Cardiac muscle cell (in vitro differentiated cells and primary cell): ENCODE measurements around the gene SLU7. TPM values are rescaled to one million over a fixed set of nuclear protein-coding genes. Genes with fewer than 3 reads are reported as not detected.

Experiments
- DNase-seq, 2 donors: peaks; one replicate each; pipeline versions ENCODE4 v3.0.0 to v3.0.0-alpha.2; 2010 to 2017; ENCODE audit warnings: low read depth in 1 of 2, low spot score in 1 of 2
- H3K27ac ChIP-seq: fragments of 200-600 bp; sonication (generic); 2 replicates; pipeline ENCODE4 v1.5.1; 2016
- H3K27me3 ChIP-seq: fragments of 200-600 bp; sonication (generic); 2 replicates; pipeline ENCODE4 v1.6.0; 2016; ENCODE audit warnings: control low read depth
- H3K36me3 ChIP-seq: fragments of 200-600 bp; sonication (generic); 2 replicates; pipeline ENCODE4 v1.5.1; 2016; ENCODE audit warnings: control low read depth
- H3K4me1 ChIP-seq: fragments of 200-600 bp; sonication (generic); 2 replicates; pipeline ENCODE4 v1.8.1; 2017; ENCODE audit warnings: low read depth, mild to moderate bottlenecking, mixed run types
- H3K4me3 ChIP-seq: fragments of 200-600 bp; sonication (generic); 2 replicates; pipeline ENCODE4 v1.5.1; 2016; ENCODE audit warnings: mild to moderate bottlenecking
- H3K9me3 ChIP-seq: fragments of 200-600 bp; sonication (generic); 2 replicates; pipeline ENCODE4 v1.5.1; 2017; ENCODE audit warnings: low read depth, mild to moderate bottlenecking, control low read depth
- CTCF ChIP-seq: IDR thresholded peaks from 2 replicates; pipeline ENCODE4 v1.5.1; 2012; ENCODE audit warnings: low read depth, mild to moderate bottlenecking, low read length
- polyA plus RNA-seq: library from polyadenylated mRNA; unstranded; fragments of >200 nt; fragmentation: Nextera tagmentation; extraction: Ambion mirVana; gene quantifications from 2 replicates; pipeline ENCODE4 v1.2.1, GENCODE V29; 2016
- total RNA-seq: library from RNA; depleted of rRNA; stranded (reverse); fragments of >200 nt; gene quantifications from 2 replicates; pipeline ENCODE4 v1.2.3, GENCODE V29; 2016

The SLU7 gene
- total and polyA plus RNA-seq, 2 experiments from 2014 or later: 30.1 to 49.7 TPM

- H3K36me3 ChIP-seq: no peaks in the 10 kb centered on the region
- TF ChIP-seq CTCF: peak; percentile 36
- peak in 1 of 2 donors; percentile 25 for DNase-seq
- no peak overlapping the region for H3K4me3 ChIP-seq
- no peaks in the 10 kb centered on the region for H3K27me3 ChIP-seq
- no peaks in the 10 kb centered on the region for H3K9me3 ChIP-seq
- H3K4me1 ChIP-seq: no peaks in the 10 kb centered on the region
- no peak overlapping the region for H3K27ac ChIP-seq
Measured at GRCh38 chr5:160460377-160461049, 41.6 kb upstream of the SLU7 start.

GRCh38 chr5:160458806-160459800 lies 40.2 kb upstream of the SLU7 start:
- Histone ChIP-seq H3K4me3 (no peak overlapping the region), H3K27ac (no peak overlapping the region), H3K36me3 (no peaks in the 10 kb centered on the region), H3K9me3 (no peaks in the 10 kb centered on the region), H3K27me3 (no peaks in the 10 kb centered on the region), H3K4me1 (no peaks in the 10 kb centered on the region)
- no peak for DNase-seq
- TF ChIP-seq CTCF: no peak

GRCh38 chr5:160457252-160457651 lies 38.4 kb upstream of the SLU7 start:
- H3K27ac ChIP-seq: no peak overlapping the region
- TF ChIP-seq CTCF: no peak
- no peaks in the 10 kb centered on the region for H3K36me3 ChIP-seq
- no peaks in the 10 kb centered on the region for H3K9me3 ChIP-seq
- no peaks in the 10 kb centered on the region for H3K27me3 ChIP-seq
- no peaks in the 10 kb centered on the region for H3K4me1 ChIP-seq
- no peak for DNase-seq
- no peak overlapping the region for H3K4me3 ChIP-seq

- Histone ChIP-seq H3K4me3 (no peak overlapping the region), H3K27ac (no peak overlapping the region), H3K4me1 (no peaks in the 10 kb centered on the region), H3K27me3 (no peaks in the 10 kb centered on the region), H3K9me3 (no peaks in the 10 kb centered on the region), H3K36me3 (no peaks in the 10 kb centered on the region)
- TF ChIP-seq CTCF: no peak
- no peak for DNase-seq
Measured at GRCh38 chr5:160456480-160457177, 37.7 kb upstream of the SLU7 start.

- Histone ChIP-seq H3K4me1 (no peaks in the 10 kb centered on the region), H3K36me3 (no peaks in the 10 kb centered on the region), H3K27me3 (no peaks in the 10 kb centered on the region), H3K4me3 (no peak overlapping the region), H3K9me3 (no peaks in the 10 kb centered on the region), H3K27ac (no peak overlapping the region)
- no peak for TF ChIP-seq CTCF
- no peak for DNase-seq
Measured at GRCh38 chr5:160455600-160455999, 36.7 kb upstream of the SLU7 start.
